ENCODE results near the gene TMEM123. TPM values are rescaled to one million over a fixed set of nuclear protein-coding genes. Genes with fewer than 3 reads are reported as not detected.
"Not testable (repeated sequence)": the region's sequence is repeated elsewhere in the genome, so short reads cannot be mapped to it uniquely, and the experiment has no call there.

The TMEM123 gene
- total RNA-seq, 1 experiment from 2014 or later, result 89.7 TPM

DNA sequence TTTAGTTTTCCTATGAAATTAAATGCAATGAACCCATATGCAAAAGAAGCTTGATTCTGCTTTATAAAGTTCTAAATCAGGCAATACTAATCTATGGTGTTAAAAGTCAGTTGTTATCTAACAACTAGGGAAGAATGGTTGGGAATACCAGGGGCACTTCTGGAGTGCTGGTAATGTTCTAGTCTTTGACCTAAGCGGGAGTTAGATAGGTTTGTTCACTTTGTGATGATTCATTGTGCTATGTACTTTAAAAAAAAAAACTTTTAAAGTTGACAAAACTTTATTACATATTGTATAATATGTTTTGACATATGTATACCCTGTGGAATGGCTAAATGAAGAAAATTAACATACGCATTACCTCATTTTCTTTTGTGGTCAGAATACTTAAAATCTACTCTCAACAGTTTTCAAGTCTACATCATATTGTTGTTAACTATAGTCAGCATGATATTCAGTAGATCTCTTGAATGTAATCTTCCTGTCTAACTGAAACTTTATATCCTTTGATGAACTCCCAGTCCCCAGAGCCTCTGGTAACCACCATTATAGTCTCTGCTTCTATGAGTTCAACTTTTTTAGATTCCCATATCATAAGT, 66.3 kb downstream of the TMEM123 start:
- in situ Hi-C loops (cut with HindIII; ENCODE audit: low pct_unique_long_range_greater_than_20kb, low sequenced_read_pairs), result no loop called here
- DNase-seq (ENCODE audit: low read depth), result no peak

DNA sequence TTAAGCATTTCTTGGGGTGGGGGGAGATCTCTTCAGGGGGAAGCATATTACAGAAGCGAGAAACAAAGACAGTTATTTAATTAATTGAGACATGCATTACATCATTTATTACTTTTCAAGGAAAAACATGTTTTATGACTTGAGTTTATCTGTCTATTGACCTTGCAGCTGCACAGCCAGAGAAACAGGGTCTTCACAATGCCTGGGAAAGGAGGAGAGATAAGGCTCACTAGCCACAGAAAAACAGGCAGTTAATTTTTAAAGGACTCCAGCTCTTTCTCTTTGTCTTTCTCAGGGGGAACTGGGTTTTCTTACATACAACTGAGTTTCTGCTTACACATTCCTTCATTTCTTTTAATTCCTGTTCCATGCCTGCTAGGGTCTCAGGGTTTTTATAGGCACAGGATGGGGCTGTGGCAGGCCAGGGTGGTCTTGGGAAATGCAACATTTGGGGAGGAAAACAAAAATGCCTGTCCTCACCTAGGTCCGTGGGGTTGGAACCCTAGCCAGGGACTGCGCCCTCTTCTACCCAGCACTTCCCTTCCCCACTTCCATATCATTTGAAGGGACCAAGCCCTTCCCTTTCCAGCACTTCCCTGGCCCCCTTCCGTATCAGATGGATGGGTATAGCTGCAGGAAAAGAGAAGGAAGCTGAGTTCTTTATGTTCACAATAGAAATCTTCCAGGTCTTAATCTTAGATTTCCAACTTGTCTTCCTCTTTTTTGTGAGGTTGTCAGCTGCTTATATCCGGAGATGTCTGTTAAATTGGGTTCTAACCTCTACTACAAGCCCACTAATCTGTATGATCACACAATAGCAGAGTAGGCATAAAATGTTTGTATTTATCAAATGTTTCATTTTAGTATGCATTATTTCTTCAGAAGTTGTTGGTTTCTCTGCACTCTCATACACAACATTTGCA, 67.2 kb downstream of the TMEM123 start:
- no peak for DNase-seq (ENCODE audit: low read depth)
- in situ Hi-C loops (cut with HindIII; ENCODE audit: low pct_unique_long_range_greater_than_20kb, low sequenced_read_pairs), result no loop called here

DNA sequence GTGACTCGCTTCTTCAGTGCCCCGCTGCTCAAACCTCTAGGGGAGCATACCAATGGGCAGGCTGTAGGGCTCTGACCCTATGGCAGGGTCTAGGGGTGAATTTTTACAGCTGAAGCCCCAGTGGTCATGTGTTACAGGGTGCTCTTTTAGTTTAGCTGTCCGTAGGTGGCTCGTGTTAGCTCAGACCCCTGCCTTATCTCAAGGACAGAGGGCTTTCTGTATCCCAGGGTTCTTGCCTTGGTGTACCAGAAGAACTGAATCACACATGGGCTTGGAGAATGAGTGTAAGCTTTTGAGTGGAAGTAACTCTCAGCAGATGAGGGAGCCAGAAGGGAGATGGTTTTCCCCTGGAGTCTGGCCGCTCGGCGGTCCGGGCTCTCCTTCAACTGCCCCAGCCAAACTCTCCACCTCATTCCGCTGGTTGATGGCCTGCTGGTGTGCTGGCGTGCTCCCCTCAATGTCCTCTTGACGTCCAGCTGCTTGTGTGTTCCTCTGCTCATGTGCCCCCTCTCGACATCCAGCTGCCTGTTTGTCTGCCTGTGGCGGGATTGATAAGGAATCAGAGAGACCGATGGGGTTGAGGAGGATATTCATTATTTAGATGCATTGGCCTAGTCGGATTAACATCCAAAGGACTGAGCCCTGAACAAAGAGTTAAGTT, 68.0 kb downstream of the TMEM123 start:
- in situ Hi-C loops (cut with HindIII; ENCODE audit: low pct_unique_long_range_greater_than_20kb, low sequenced_read_pairs), result no loop called here
- no peak for DNase-seq (ENCODE audit: low read depth)

DNA sequence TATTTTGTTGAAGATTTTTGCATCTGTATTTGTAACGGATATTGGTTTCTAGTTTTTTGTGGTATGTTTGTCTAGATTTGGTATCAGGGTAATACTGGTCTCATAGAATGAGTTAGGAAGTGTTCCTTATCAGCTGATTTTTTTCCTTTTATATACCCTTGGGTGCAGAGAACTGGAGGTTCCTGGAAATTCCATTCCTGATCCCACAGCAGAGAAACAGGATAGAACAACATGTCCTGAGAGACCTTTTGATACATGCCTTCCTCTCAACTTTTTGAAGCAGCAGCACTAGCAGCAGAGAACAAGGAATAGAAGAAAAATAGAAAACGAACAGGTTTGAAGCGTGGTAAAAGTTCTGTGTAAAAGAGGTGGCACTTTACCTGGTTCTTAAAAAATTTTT, 68.7 kb downstream of the TMEM123 start:
- no peak for DNase-seq (ENCODE audit: low read depth)
- in situ Hi-C loops (cut with HindIII; ENCODE audit: low pct_unique_long_range_greater_than_20kb, low sequenced_read_pairs), result no loop called here

DNA sequence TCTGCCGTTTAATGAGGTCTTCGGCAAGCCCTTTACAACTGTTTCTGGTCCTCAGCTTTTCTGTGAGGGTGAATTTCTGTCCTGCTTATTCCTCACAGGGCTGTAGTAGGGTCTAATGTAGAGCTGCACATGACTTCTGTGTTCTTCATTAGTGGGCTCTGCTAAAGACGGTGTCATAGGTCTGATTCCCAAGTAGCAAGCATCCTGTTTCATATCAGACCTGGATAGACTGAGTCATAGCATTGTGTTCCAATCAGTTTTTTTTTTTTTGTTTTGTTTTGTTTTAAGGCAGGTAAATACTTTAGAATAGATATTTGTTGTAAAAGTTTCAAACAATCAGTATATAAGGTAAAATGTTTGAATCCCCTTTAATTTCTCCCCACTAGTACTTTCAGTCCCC, 70.2 kb downstream of the TMEM123 start:
- in situ Hi-C loops (cut with HindIII; ENCODE audit: low pct_unique_long_range_greater_than_20kb, low sequenced_read_pairs), result no loop called here
- no peak for DNase-seq (ENCODE audit: low read depth)

DNA sequence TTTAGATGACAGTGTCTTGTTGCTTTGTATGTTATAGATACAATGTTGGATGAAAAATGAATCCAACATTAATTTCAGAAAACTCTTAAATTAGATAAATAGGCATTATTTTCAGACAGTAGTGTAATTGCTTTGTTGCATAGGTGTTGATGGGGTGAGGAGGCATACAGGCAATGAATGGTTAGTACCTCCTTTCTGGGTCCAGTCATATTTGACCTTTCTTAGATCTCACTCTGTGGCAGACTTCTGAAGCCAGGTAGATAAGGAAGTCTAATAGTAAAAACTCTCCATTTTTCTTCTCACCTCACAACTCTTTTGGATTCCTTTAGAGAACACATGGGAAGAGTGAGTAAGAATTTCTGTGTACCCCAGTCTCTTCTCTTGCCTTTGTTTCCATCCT, 73.7 kb downstream of the TMEM123 start:
- in situ Hi-C loops (cut with HindIII; ENCODE audit: low pct_unique_long_range_greater_than_20kb, low sequenced_read_pairs), result no loop called here
- no peak for DNase-seq (ENCODE audit: low read depth)

DNA sequence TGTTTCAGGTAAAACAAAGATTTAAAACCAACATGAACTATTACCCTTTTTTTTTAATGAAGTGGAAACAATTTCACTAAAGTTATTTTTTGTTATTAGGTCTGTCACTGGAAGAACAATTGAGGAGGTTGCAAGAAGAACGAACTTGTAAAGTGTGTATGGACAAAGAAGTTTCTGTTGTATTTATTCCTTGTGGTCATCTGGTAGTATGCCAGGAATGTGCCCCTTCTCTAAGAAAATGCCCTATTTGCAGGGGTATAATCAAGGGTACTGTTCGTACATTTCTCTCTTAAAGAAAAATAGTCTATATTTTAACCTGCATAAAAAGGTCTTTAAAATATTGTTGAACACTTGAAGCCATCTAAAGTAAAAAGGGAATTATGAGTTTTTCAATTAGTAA, 74.7 kb downstream of the TMEM123 start:
- in situ Hi-C loops (cut with HindIII; ENCODE audit: low pct_unique_long_range_greater_than_20kb, low sequenced_read_pairs), result no loop called here
- DNase-seq (ENCODE audit: low read depth), result no peak

DNA sequence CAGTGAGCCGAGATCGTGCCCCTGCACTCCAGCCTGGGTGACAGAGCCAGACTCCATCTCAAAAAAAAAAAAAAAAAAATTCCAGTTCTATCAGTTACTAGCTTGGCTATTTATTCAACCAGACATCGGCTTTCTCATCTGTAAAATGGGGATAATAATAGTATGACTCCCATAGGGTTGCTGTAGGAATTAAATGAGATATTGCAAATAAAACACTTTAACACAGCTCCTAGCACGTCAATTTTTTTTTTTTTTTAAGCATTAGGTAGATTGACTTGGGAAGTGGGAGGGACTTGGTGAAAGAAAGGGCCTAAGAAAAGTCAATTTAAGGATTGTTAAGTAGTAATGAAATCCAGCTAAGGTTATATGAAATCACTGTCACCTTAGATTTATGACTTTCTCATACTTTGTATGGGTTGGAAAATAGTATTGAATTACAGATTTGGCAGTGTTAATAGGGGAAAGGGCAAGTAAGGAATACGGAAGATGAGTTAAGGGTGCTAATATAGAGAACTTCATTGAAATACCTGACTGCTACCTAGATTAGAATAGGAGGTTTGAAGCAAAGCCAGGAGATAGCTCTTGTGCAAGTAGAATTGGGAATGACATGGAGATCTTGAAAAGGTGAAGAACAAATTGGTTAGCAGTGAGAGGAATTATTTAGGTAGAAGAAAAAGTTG, 76.7 kb downstream of the TMEM123 start:
- in situ Hi-C loops (cut with HindIII; ENCODE audit: low pct_unique_long_range_greater_than_20kb, low sequenced_read_pairs), result no loop called here
- DNase-seq (ENCODE audit: low read depth), result no peak

DNA sequence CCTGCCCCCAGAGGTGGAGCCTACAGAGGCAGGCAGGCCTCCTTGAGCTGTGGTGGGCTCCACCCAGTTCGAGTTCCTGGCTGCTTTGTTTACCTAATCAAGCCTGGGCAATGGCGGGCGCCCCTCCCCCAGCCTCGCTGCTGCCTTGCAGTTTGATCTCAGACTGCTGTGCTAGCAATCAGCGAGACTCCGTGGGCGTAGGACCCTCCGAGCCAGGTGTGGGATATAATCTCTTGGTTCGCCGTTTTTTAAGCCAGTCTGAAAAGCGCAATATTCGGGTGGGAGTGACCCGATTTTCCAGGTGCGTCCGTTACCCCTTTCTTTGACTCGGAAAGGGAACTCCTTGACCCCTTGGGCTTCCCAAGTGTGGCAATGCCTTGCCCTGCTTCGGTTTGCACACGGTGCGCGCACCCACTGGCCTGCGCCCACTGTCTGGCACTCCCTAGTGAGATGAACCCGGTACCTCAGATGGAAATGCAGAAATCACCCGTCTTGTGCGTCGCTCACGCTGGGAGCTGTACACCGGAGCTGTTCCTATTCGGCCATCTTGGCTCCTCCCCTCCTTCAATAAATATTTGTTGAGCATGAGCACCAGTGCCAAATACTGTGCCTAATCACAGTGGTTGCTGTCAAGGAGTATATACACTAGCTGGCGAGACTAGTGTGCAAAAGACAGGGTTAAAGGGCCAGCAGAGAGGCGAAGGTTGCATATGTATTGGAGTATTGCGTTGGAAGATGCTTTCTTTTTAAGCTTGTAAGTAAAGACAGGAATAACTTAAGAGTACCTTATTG, 77.7 kb downstream of the TMEM123 start:
- DNase-seq (ENCODE audit: low read depth); in situ Hi-C loops (cut with HindIII; ENCODE audit: low pct_unique_long_range_greater_than_20kb, low sequenced_read_pairs): not testable (repeated sequence)

DNA sequence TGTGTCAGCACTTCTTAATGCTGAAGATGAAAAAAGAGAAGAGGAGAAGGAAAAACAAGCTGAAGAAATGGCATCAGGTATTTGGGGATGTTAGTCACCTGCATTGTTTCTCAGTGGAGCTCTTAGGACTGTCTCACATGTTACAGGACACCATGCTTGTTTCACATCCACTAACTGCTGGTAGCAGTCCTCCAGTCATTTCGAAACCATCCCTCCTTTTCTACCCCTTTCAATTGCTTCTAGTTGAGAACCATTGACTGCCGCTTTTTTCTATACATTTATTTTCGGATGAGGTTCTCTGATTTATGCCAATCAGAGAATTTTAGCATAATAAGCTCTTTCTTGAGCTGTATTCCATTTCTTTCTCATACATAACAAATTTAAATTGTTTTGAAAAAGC, 84.1 kb downstream of the TMEM123 start:
- no peak for DNase-seq (ENCODE audit: low read depth)
- in situ Hi-C loops (cut with HindIII; ENCODE audit: low pct_unique_long_range_greater_than_20kb, low sequenced_read_pairs), result no loop called here

DNA sequence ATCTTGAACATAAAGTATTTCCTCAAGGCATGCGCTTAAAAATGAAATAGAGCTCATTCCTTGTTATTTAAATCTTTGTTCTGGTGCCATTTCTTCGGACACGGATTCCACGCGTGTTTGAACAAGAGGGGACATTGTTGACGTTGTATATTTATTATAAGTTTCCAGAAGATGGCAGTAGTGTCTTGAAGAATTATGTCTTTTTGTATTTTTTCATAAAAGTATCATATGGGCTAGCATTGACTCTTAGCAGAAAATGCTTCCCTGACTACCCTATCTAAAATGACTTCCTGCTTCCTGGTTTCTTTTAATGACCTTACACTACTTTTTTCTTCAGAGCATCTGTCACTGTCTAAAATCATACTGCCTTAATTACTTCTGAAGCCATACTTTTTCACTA, 85.2 kb downstream of the TMEM123 start:
- peak; percentile 20 for DNase-seq (ENCODE audit: low read depth)
- in situ Hi-C loops (cut with HindIII; ENCODE audit: low pct_unique_long_range_greater_than_20kb, low sequenced_read_pairs), result no loop called here

DNA sequence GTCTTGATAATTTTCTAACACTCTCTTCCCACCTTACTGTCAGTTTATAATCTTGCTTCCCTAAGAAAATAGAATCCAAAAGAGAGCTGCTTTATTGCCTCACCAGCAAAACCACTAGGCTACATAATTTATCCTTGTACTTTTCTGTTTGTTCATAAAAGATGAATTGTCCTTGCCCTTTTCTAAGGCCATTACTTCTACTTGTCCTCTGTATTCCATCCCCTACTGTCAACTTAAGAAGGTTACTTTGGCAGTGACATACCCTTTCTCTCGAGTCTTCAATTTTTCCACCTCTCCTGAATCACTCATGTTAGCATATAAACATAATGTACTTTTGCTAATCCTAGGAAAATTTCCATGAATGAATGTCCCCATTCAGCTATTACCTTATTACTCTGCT, 87.6 kb downstream of the TMEM123 start:
- no peak for DNase-seq (ENCODE audit: low read depth)
- in situ Hi-C loops (cut with HindIII; ENCODE audit: low pct_unique_long_range_greater_than_20kb, low sequenced_read_pairs), result no loop called here

DNA sequence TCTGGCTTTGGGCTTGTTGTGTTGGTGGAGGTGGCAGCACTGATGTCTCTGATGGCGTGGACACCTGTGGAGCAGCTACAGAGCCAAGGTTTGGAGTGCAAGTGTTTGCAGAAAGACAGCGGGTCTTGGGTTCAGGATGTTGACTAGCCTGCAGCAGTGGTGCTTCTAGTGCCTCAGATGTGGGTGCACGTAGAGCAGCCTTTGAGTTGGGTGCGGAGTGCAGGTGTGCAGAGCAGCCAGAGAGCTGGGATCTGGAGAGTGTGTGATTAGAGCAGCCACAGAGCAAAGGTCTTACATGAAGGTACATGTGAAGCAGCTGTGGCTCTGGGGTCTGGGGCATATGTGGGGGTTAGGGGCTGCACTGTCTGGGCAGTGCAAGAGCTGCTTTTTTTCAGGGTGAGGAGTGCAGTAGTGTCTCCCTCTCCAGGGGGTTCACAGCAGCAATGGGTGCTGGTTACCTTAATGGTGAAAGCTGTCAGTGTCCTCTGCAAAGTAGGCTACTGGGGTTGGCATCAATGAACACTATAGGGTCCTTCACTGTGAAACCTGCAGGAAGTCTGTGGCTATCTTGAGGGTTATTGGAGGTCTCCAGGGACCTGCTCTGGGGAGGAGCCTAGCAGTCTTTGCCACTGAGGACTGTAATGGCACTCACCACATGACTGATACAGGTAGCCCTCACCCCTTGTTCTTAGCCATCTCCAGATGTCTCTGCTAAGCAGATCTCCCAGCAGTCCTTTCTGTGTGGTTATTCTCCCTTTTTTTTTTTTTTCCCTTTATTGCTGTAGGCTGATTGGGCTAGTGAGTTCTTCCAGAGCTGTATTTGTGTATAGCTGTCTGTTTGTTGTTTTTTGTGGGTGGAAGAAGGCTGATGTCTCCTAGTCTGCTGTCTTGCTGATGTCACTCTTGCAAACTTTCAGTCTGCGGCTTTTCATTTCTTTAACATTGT, 91.2 kb downstream of the TMEM123 start:
- in situ Hi-C loops (cut with HindIII; ENCODE audit: low pct_unique_long_range_greater_than_20kb, low sequenced_read_pairs), result no loop called here
- no peak for DNase-seq (ENCODE audit: low read depth)

DNA sequence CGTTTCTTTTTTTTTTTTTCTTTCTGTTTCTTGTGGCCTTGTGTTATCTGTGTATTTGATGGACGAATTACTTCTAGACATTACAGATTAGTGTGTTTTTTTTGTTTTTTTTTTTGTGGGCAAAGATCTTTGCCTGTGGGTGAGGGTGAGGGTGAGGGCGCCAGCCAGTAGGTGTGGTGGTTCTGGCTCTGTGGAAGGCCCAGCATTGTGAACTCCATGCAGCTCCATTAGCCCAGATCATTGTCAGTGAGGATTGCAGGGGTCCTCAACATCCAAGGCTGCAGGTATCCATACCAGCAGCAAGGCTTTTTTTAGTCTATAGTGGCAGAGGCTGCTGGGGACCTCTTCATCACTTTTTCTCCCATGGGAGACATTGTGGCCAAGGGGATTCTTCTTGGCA, 91.9 kb downstream of the TMEM123 start:
- in situ Hi-C loops (cut with HindIII; ENCODE audit: low pct_unique_long_range_greater_than_20kb, low sequenced_read_pairs), result no loop called here
- DNase-seq (ENCODE audit: low read depth), result no peak

DNA sequence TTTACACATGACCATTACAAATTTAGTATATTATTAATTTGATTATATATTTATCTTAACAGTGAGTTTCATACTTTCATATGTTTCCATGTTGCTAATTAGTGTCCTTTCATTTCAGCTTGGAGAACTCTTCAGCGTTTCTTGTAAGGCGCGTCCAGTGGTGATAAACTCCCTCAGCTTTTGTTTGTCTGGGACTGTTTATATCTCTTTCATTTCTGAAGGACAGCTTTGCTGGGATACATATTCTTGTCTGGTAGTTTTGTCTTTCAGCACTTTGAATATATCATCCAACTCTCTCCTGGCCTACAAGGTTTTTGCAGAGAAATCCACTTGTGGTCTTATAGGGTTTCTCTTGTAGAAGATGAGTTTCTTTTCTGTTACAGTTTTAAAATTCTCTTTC, 93.2 kb downstream of the TMEM123 start:
- in situ Hi-C loops (cut with HindIII; ENCODE audit: low pct_unique_long_range_greater_than_20kb, low sequenced_read_pairs), result no loop called here
- no peak for DNase-seq (ENCODE audit: low read depth)

DNA sequence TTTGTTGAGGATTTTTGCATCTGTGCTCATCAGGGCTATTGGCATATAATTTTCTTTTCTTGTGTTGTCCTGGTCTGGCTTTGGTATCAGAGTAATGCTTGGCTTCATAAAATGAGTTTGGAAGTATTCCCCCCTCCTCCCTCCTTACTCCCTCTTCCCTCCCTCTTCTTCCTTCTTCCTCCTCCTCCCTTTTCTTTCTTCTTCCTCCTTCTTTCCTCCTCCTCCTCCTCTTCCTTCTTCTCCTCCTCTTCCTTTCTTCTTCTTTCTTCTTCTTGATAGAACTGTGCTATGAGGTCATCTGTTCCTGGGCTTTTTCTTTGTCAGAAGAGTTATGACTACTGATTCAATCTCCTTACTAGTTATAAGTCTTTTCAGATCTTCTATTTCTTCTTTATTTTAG, 95.4 kb downstream of the TMEM123 start:
- DNase-seq (ENCODE audit: low read depth), result no peak
- in situ Hi-C loops (cut with HindIII; ENCODE audit: low pct_unique_long_range_greater_than_20kb, low sequenced_read_pairs), result no loop called here

Measured in Caki2 (cell line).